ENCODE measurements around the gene ABR.

The ABR gene

GRCh38 chr17:1032391-1032790 is 147.4 kb downstream of the ABR start:
- Histone ChIP-seq H3K27me3 (ENCODE audit: control insufficient read depth, insufficient read depth, low read length) (no peaks in the 10 kb centered on the region), H3K4me3 (ENCODE audit: low read length) (no peak overlapping the region), H3K4me1 (ENCODE audit: control insufficient read depth, insufficient read depth, low read length) (peaks cover 13% of the 10 kb centered on the region), H3K27ac (ENCODE audit: low read depth, low read length) (no peak overlapping the region), H3K36me3 (ENCODE audit: control insufficient read depth, insufficient read depth, low read length) (peaks cover 5% of the 10 kb centered on the region), H3K9ac (ENCODE audit: low read length) (no peak overlapping the region)

GRCh38 chr17:1031711-1032110 is 148.1 kb downstream of the ABR start:
- Histone ChIP-seq H3K4me3 (ENCODE audit: low read length) (peak overlapping the region; percentile 30), H3K36me3 (ENCODE audit: control insufficient read depth, insufficient read depth, low read length) (peaks cover 3% of the 10 kb centered on the region), H3K9ac (ENCODE audit: low read length) (no peak overlapping the region), H3K4me1 (ENCODE audit: control insufficient read depth, insufficient read depth, low read length) (peaks cover 13% of the 10 kb centered on the region), H3K27ac (ENCODE audit: low read depth, low read length) (peak overlapping the region; percentile 43), H3K27me3 (ENCODE audit: control insufficient read depth, insufficient read depth, low read length) (no peaks in the 10 kb centered on the region)

DNA sequence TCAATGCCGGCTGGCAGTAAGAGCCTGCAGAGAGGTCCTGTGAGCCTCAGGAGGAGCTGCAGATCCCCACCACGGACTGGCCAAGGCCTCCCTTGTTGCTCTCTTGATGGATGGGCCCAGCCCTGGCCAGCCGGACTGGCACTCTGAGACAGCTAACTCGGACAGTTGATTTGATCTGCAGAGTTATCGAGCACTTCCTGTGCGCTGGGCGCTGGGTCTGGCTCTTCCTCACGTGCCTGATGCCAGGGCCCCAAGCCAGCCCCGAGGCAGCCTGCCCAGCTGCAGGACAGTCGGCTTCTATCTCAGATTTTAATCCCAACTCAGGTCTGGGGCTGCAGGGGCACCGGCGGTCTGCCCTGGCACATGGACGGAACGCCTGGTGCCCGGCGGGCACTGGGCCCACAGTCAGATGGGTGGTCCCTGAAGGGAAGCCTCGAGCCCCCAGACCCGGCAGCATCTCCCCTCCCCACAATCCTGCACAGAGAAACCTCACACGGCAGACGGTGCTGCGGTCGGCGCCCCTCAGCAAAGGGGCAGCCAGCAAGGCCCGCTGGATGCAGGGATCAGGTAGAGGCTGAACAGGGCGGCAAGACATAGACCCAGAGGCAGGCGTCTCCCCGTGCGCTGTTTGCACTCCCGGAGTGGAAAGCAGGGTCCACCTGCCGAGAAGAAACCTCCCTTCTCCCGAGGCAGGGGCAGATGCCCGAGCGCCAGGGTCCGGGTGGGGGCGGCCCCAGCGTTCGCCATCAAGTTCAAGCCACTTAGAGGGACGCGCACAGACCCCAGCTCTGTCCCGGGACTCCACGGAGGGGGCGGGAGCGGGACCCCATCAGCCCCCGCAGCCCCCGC is 148.9 kb downstream of the ABR start:
- H3K36me3 ChIP-seq (ENCODE audit: control insufficient read depth, insufficient read depth, low read length), result peaks cover 2% of the 10 kb centered on the region
- peak overlapping the region; percentile 78 for H3K27ac ChIP-seq (ENCODE audit: low read depth, low read length)
- peak overlapping the region; percentile 59 for H3K4me3 ChIP-seq (ENCODE audit: low read length)
- H3K27me3 ChIP-seq (ENCODE audit: control insufficient read depth, insufficient read depth, low read length), result no peaks in the 10 kb centered on the region
- H3K9ac ChIP-seq (ENCODE audit: low read length), result no peak overlapping the region
- H3K4me1 ChIP-seq (ENCODE audit: control insufficient read depth, insufficient read depth, low read length), result peaks cover 13% of the 10 kb centered on the region

DNA sequence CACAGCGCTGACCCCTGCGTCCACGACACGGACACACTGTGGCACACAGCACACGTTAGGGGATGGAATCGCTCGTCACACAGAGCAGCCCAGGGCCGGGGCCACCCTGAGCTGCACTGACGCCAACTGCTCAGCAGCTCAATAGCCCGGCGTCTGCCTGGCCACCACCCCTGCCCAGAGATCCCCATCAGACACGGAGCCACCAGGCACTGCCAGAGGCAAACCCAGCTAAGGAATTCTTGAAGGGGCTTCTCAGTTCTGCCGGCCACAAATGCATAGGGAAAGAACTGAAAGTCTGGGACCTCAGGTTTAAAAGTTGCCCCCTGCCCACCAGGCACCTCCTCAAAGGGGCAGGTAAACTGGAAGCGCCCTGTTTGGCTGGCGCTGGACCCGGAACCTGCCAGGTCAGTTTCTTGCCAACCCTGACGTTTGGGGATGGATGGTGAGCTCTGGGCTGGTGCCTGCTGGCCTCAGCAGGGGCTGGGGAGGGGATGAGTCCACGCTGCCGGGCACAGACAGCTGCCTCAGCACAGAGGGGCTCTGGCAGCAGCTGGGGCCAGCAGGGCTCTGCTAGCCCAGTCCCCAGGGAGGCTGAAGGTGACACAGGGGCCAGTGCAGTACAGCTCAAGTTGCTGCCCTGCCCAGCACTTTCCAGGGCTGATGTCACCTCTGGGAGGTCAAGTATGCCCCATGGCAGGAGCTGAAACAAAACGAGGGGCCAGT is 149.7 kb downstream of the ABR start:
- H3K27ac ChIP-seq (ENCODE audit: low read depth, low read length), result peak overlapping the region; percentile 78
- peaks cover 5% of the 10 kb centered on the region for H3K36me3 ChIP-seq (ENCODE audit: control insufficient read depth, insufficient read depth, low read length)
- peaks cover 13% of the 10 kb centered on the region for H3K4me1 ChIP-seq (ENCODE audit: control insufficient read depth, insufficient read depth, low read length)
- H3K4me3 ChIP-seq (ENCODE audit: low read length), result peak overlapping the region; percentile 59
- H3K9ac ChIP-seq (ENCODE audit: low read length), result no peak overlapping the region
- no peaks in the 10 kb centered on the region for H3K27me3 ChIP-seq (ENCODE audit: control insufficient read depth, insufficient read depth, low read length)

- H3K27ac ChIP-seq (ENCODE audit: low read depth, low read length), result peak overlapping the region; percentile 78
- peaks cover 13% of the 10 kb centered on the region for H3K4me1 ChIP-seq (ENCODE audit: control insufficient read depth, insufficient read depth, low read length)
- H3K4me3 ChIP-seq (ENCODE audit: low read length), result peak overlapping the region; percentile 59
- no peaks in the 10 kb centered on the region for H3K27me3 ChIP-seq (ENCODE audit: control insufficient read depth, insufficient read depth, low read length)
- peaks cover 5% of the 10 kb centered on the region for H3K36me3 ChIP-seq (ENCODE audit: control insufficient read depth, insufficient read depth, low read length)
- H3K9ac ChIP-seq (ENCODE audit: low read length), result no peak overlapping the region
These were observed 150.4 kb downstream of the ABR start for GRCh38 chr17:1029196-1029921.

GRCh38 chr17:1027044-1027443 is 152.7 kb downstream of the ABR start:
- Histone ChIP-seq H3K4me3 (ENCODE audit: low read length) (no peak overlapping the region), H3K9ac (ENCODE audit: low read length) (no peak overlapping the region), H3K27ac (ENCODE audit: low read depth, low read length) (no peak overlapping the region), H3K27me3 (ENCODE audit: control insufficient read depth, insufficient read depth, low read length) (no peaks in the 10 kb centered on the region), H3K4me1 (ENCODE audit: control insufficient read depth, insufficient read depth, low read length) (peaks cover 16% of the 10 kb centered on the region), H3K36me3 (ENCODE audit: control insufficient read depth, insufficient read depth, low read length) (peaks cover 7% of the 10 kb centered on the region)

- Histone ChIP-seq H3K36me3 (ENCODE audit: control insufficient read depth, insufficient read depth, low read length) (peaks cover 7% of the 10 kb centered on the region), H3K4me3 (ENCODE audit: low read length) (no peak overlapping the region), H3K9ac (ENCODE audit: low read length) (no peak overlapping the region), H3K27ac (ENCODE audit: low read depth, low read length) (peak overlapping the region; percentile 7), H3K27me3 (ENCODE audit: control insufficient read depth, insufficient read depth, low read length) (no peaks in the 10 kb centered on the region), H3K4me1 (ENCODE audit: control insufficient read depth, insufficient read depth, low read length) (peaks cover 16% of the 10 kb centered on the region)
These were observed 153.2 kb downstream of the ABR start for GRCh38 chr17:1026599-1026975.

DNA sequence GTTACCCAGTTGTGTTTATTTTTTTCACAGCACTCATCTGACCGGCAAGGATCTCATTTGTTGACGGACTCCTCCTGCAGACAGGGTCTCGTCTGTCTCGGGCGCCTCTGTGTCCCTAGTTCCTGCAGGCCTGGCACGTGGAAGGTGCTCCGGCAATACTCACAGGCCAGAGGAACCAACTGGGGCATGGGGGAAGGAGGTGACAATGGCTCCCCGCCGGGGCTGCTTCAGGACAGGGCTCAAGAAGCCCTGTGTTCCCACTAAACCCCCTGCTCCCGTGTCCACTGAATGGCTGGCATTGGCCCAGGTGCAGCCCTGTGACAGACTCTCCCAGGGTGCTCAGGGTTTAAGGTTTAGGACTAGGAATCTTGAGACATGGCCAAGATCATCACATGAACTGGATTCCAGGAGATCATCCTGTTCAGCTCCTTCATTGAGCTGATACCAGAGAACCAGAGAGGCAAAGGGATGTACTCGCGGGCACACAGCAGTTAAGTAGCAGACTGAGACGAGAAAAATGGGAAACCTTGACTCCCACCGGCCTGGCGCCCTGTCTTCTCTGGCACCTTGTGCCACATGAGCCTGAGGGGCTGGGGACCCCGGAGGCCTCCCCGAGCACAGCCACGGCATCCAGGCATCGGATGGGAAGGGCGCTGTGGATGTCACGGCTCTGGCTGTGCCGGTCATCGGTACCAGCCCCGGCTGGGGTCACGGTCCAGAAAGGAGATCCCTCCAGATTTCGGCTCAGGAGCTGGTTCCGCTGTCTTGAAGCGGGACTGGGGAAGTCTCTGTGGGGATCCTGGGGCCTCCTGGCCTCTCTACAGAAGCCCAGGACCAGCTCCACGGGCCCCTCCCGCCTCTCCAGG is 153.8 kb downstream of the ABR start:
- H3K27ac ChIP-seq (ENCODE audit: low read depth, low read length), result peak overlapping the region; percentile 7

DNA sequence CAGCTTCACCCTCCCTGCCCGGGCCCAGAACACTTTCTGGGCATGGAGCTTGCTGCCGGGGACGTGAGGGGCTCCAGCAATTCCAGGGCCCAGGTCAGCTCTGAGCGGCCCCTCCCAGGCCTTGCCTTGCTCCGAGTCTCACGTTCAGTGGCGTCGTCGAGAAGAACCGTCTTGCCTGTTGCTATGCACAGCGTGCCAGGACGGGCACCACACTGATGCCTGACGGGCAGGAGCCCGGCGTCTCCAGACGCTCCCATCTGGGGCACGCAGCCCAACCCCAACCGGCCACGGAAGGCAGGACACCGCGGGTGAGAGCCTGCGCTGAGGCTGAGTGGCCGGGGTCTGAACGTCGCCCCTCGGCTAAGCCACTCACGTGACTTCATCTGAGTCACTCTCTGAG is 155.7 kb downstream of the ABR start:
- no peak overlapping the region for H3K9ac ChIP-seq (ENCODE audit: low read length)
- peaks cover 9% of the 10 kb centered on the region for H3K4me1 ChIP-seq (ENCODE audit: control insufficient read depth, insufficient read depth, low read length)
- no peaks in the 10 kb centered on the region for H3K27me3 ChIP-seq (ENCODE audit: control insufficient read depth, insufficient read depth, low read length)
- no peak overlapping the region for H3K27ac ChIP-seq (ENCODE audit: low read depth, low read length)
- H3K36me3 ChIP-seq (ENCODE audit: control insufficient read depth, insufficient read depth, low read length), result peaks cover 10% of the 10 kb centered on the region
- H3K4me3 ChIP-seq (ENCODE audit: low read length), result no peak overlapping the region

More for the DNA sequence above, 153.8 kb downstream of the ABR start:
- Histone ChIP-seq H3K27me3 (ENCODE audit: control insufficient read depth, insufficient read depth, low read length) (no peaks in the 10 kb centered on the region), H3K4me1 (ENCODE audit: control insufficient read depth, insufficient read depth, low read length) (peaks cover 16% of the 10 kb centered on the region), H3K36me3 (ENCODE audit: control insufficient read depth, insufficient read depth, low read length) (peaks cover 7% of the 10 kb centered on the region), H3K9ac (ENCODE audit: low read length) (no peak overlapping the region), H3K4me3 (ENCODE audit: low read length) (no peak overlapping the region)

GRCh38 chr17:1022278-1023024 is 157.3 kb downstream of the ABR start:
- Histone ChIP-seq H3K36me3 (ENCODE audit: control insufficient read depth, insufficient read depth, low read length) (peaks cover 10% of the 10 kb centered on the region), H3K4me3 (ENCODE audit: low read length) (no peak overlapping the region), H3K4me1 (ENCODE audit: control insufficient read depth, insufficient read depth, low read length) (peaks cover 16% of the 10 kb centered on the region), H3K9ac (ENCODE audit: low read length) (no peak overlapping the region), H3K27ac (ENCODE audit: low read depth, low read length) (no peak overlapping the region), H3K27me3 (ENCODE audit: control insufficient read depth, insufficient read depth, low read length) (no peaks in the 10 kb centered on the region)

GRCh38 chr17:1021147-1021546 is 158.6 kb downstream of the ABR start:
- H3K9ac ChIP-seq (ENCODE audit: low read length), result no peak overlapping the region
- H3K27ac ChIP-seq (ENCODE audit: low read depth, low read length), result no peak overlapping the region
- H3K4me1 ChIP-seq (ENCODE audit: control insufficient read depth, insufficient read depth, low read length), result peaks cover 16% of the 10 kb centered on the region
- no peaks in the 10 kb centered on the region for H3K27me3 ChIP-seq (ENCODE audit: control insufficient read depth, insufficient read depth, low read length)
- H3K36me3 ChIP-seq (ENCODE audit: control insufficient read depth, insufficient read depth, low read length), result peaks cover 10% of the 10 kb centered on the region
- no peak overlapping the region for H3K4me3 ChIP-seq (ENCODE audit: low read length)
